Astrocyte of the cerebellum (primary cell): ENCODE measurements around the gene ZNF391.
"Not testable (repeated sequence)": the region's sequence is repeated elsewhere in the genome, so short reads cannot be mapped to it uniquely, and the experiment has no call there.

Source experiments
- DNase-seq: peaks from one replicate; pipeline ENCODE4 v3.0.0-alpha.2; 2011; ENCODE audit warnings: low read depth
- H3K4me3 ChIP-seq: 2 replicates; pipeline ENCODE4 v1.5.1; 2011; ENCODE audit warnings: mild to moderate bottlenecking, low read depth, low read length, moderate library complexity
- CTCF ChIP-seq: IDR thresholded peaks from 2 replicates; pipeline ENCODE4 v1.5.1; 2012; ENCODE audit warnings: low read length, low read depth, moderate library complexity, mild to moderate bottlenecking; ENCODE audit errors: missing control alignments
- in situ Hi-C: cut with HindIII; loops from 2 replicates; pipeline ENCODE4 v1.10.0; 2017; ENCODE audit warnings: low sequenced_read_pairs

ZNF391 gene

GRCh38 chr6:27415898-27416297 lies 27.3 kb downstream of the ZNF391 start:
- no peak for DNase-seq
- TF ChIP-seq CTCF: no peak
- no peak overlapping the region for H3K4me3 ChIP-seq
- in situ Hi-C loops: no loop called here

GRCh38 chr6:27419363-27419762 lies 30.8 kb downstream of the ZNF391 start:
- in situ Hi-C loops: no loop called here
- no peak for TF ChIP-seq CTCF
- DNase-seq: no peak
- H3K4me3 ChIP-seq: no peak overlapping the region

- in situ Hi-C loops: no loop called here
- no peak for TF ChIP-seq CTCF
- H3K4me3 ChIP-seq: no peak overlapping the region
- DNase-seq: no peak
These were observed 34.2 kb downstream of the ZNF391 start for GRCh38 chr6:27422651-27423332.

GRCh38 chr6:27424851-27425250 lies 36.3 kb downstream of the ZNF391 start:
- H3K4me3 ChIP-seq, in situ Hi-C loops, DNase-seq: not testable (repeated sequence)

- in situ Hi-C loops: no loop called here
- no peak for TF ChIP-seq CTCF
- H3K4me3 ChIP-seq: no peak overlapping the region
These were observed 37.6 kb downstream of the ZNF391 start for GRCh38 chr6:27426045-27426620.

GRCh38 chr6:27428502-27428901 lies 39.9 kb downstream of the ZNF391 start:
- no peak for TF ChIP-seq CTCF
- in situ Hi-C loops: no loop called here
- DNase-seq: no peak
- no peak overlapping the region for H3K4me3 ChIP-seq

More at GRCh38 chr6:27426045-27426620, 37.6 kb downstream of the ZNF391 start:
- no peak for DNase-seq

GRCh38 chr6:27428966-27429365 lies 40.4 kb downstream of the ZNF391 start:
- no peak overlapping the region for H3K4me3 ChIP-seq
- in situ Hi-C loops: no loop called here
- no peak for TF ChIP-seq CTCF
- DNase-seq: no peak
